IMR-90 (cell line): ENCODE results near the gene CDH13. TPM values are rescaled to one million over a fixed set of nuclear protein-coding genes. Genes with fewer than 3 reads are reported as not detected.

ENCODE experiments used
- ATAC-seq: fragments of 200-7000 bp; cut with Tn5 transposase; 2 replicates; pipeline ENCODE4 v1.9.1; 2020; ENCODE audit warnings: low read depth, mild to moderate bottlenecking, moderate library complexity
- BruUV-seq: library from RNA; stranded (reverse); fragments of 400-500 nt; replicated peaks from 2 replicates; lab custom pipeline; 2021; lab: Mats Ljungman, UMichigan
- CTCF ChIA-PET: fragments of 300-600 bp; formaldehyde crosslinking; extraction: SDS; loops from one replicate; lab custom pipeline; 2021; ENCODE audit warnings: antibody characterized with exemption; lab: Yijun Ruan, JAX
- POLR2A ChIA-PET: fragments of 300-600 bp; sonication (Branson Sonifier 250); formaldehyde crosslinking; loops from one replicate; lab custom pipeline; 2022; ENCODE audit warnings: antibody characterized with exemption; ENCODE audit not compliant: unreplicated experiment; lab: Charles Lee
- DNase-seq: peaks from one replicate; pipeline ENCODE4 v3.0.0; 2013
- H2AFZ ChIP-seq: replicated peaks from 2 replicates; pipeline ENCODE3; 2013; ENCODE audit warnings: low read length, mild to moderate bottlenecking; ENCODE audit not compliant: poor library complexity
- H2AK5ac ChIP-seq: 2 replicates; pipeline ENCODE4 v1.6.1; 2013; ENCODE audit warnings: low read depth, low read length, inconsistent platforms
- H2AK9ac ChIP-seq: replicated peaks from 2 replicates; pipeline ENCODE3; 2013; ENCODE audit warnings: mild to moderate bottlenecking, low read depth, low read length, moderate library complexity; ENCODE audit not compliant: poor library complexity
- H2BK120ac ChIP-seq: 2 replicates; pipeline ENCODE4 v1.6.1; 2013; ENCODE audit warnings: low read depth, low read length, inconsistent platforms
- H2BK15ac ChIP-seq: 3 replicates; pipeline ENCODE4 v1.6.1; 2013; ENCODE audit warnings: low read depth, low read length, inconsistent platforms
- H2BK20ac ChIP-seq: 2 replicates; pipeline ENCODE4 v1.6.1; 2013; ENCODE audit warnings: low read depth, mild to moderate bottlenecking, inconsistent platforms, low read length, moderate library complexity
- H2BK5ac ChIP-seq: 2 replicates; pipeline ENCODE4 v1.6.1; 2013; ENCODE audit warnings: mild to moderate bottlenecking, low read depth, low read length, inconsistent platforms; ENCODE audit not compliant: poor library complexity, severe bottlenecking
- H3K14ac ChIP-seq: replicated peaks from 2 replicates; pipeline ENCODE4 v1.6.1; 2013; ENCODE audit warnings: low read depth, low read length, inconsistent platforms
- H3K18ac ChIP-seq: 2 replicates; pipeline ENCODE4 v1.6.1; 2013; ENCODE audit warnings: low read depth, low read length, control low read depth
- H3K23ac ChIP-seq: 2 replicates; pipeline ENCODE4 v1.6.1; 2013; ENCODE audit warnings: low read depth, low read length, inconsistent platforms
- H3K27ac ChIP-seq: 2 replicates; pipeline ENCODE4 v1.5.1; 2013; ENCODE audit warnings: mild to moderate bottlenecking, control low read depth, low read length; ENCODE audit not compliant: insufficient read depth
- H3K27me3 ChIP-seq: 2 replicates; pipeline ENCODE4 v1.6.1; 2013; ENCODE audit warnings: low read length; ENCODE audit not compliant: control insufficient read depth, insufficient read depth
- H3K36me3 ChIP-seq: 2 replicates; pipeline ENCODE4 v1.6.1; 2013; ENCODE audit warnings: low read length, mixed read lengths; ENCODE audit not compliant: control insufficient read depth, insufficient read depth
- H3K4ac ChIP-seq: 2 replicates; pipeline ENCODE4 v1.6.1; 2013; ENCODE audit warnings: low read depth, low read length, inconsistent platforms
- H3K4me1 ChIP-seq: 2 replicates; pipeline ENCODE4 v1.6.1; 2013; ENCODE audit warnings: low read length, mixed read lengths; ENCODE audit not compliant: control insufficient read depth, insufficient read depth
- H3K4me2 ChIP-seq: 2 replicates; pipeline ENCODE4 v1.6.1; 2013; ENCODE audit warnings: low read depth, mild to moderate bottlenecking, control low read depth, low read length, moderate library complexity
- H3K4me3 ChIP-seq: 2 replicates; pipeline ENCODE4 v1.5.1; 2013; ENCODE audit warnings: low read depth, mild to moderate bottlenecking, control low read depth, low read length, moderate library complexity; ENCODE audit not compliant: insufficient read depth
- H3K56ac ChIP-seq: 2 replicates; pipeline ENCODE4 v1.6.1; 2013; ENCODE audit warnings: low read length, inconsistent platforms; ENCODE audit not compliant: insufficient read depth; ENCODE audit errors: extremely low read depth
- H3K79me1 ChIP-seq, 2 experiments: 2 replicates each; pipeline ENCODE4 v1.6.1; 2013; ENCODE audit warnings: low read length in 2 of 2, inconsistent platforms in 1 of 2, low read depth in 1 of 2
- H3K9ac ChIP-seq: 2 replicates; pipeline ENCODE4 v1.6.1; 2013; ENCODE audit warnings: low read depth, low read length, control low read depth
- H3K9me1 ChIP-seq: 2 replicates; pipeline ENCODE4 v1.6.1; 2013; ENCODE audit warnings: low read length, inconsistent platforms; ENCODE audit not compliant: insufficient read depth
- H3K9me3 ChIP-seq: 2 replicates; pipeline ENCODE4 v1.6.1; 2013; ENCODE audit warnings: low read length; ENCODE audit not compliant: control insufficient read depth, insufficient read depth
- H4K20me1 ChIP-seq: 2 replicates; pipeline ENCODE4 v1.6.1; 2013; ENCODE audit warnings: low read length, inconsistent platforms; ENCODE audit not compliant: insufficient read depth
- H4K5ac ChIP-seq: 2 replicates; pipeline ENCODE4 v1.6.1; 2013; ENCODE audit warnings: mild to moderate bottlenecking, low read depth, low read length, control low read depth
- H4K8ac ChIP-seq, 2 experiments: 2 replicates each; pipeline ENCODE4 v1.6.1; 2013; ENCODE audit warnings: low read depth in 2 of 2, low read length in 2 of 2, control low read depth in 1 of 2, inconsistent platforms in 1 of 2
- H4K91ac ChIP-seq: 2 replicates; pipeline ENCODE4 v1.6.1; 2013; ENCODE audit warnings: low read depth, low read length, inconsistent platforms; ENCODE audit not compliant: insufficient read depth
- BHLHE40 ChIP-seq: fragments of 150-350 bp; IDR thresholded peaks from 2 replicates; pipeline ENCODE4 v1.6.1; 2016; ENCODE audit warnings: mild to moderate bottlenecking, low read depth, low read length
- NFE2L2 ChIP-seq: fragments of 150-350 bp; IDR thresholded peaks from 2 replicates; pipeline ENCODE4 v1.6.1; 2016; ENCODE audit warnings: low read depth, mild to moderate bottlenecking, low read length
- POLR2A ChIP-seq: IDR thresholded peaks from 2 replicates; pipeline ENCODE4 v1.6.1; 2012; ENCODE audit warnings: mild to moderate bottlenecking, low read depth, low read length
- RFX5 ChIP-seq: IDR thresholded peaks from 2 replicates; pipeline ENCODE4 v1.8.0; 2012; ENCODE audit warnings: low read depth, mild to moderate bottlenecking, low read length, moderate library complexity
- WGBS, 2 experiments: methylation state at CpG; one replicate each; pipeline versions ENCODE4 v1.1.5 to v1.1.7; 2013; ENCODE audit warnings: missing lambda C conversion rate in 2 of 2; ENCODE audit not compliant: insufficient read length in 1 of 2; ENCODE audit errors: extremely low coverage in 2 of 2; 5-methylcytosine and 5-hydroxymethylcytosine counted together
- dilution Hi-C: fragments of 300-500 bp; cut with HindIII; formaldehyde crosslinking; loops from one replicate; pipeline ENCODE4 v1.14.3; 2018; ENCODE audit warnings: low sequenced_read_pairs; ENCODE audit not compliant: unreplicated experiment
- in situ Hi-C: fragments of 300-500 bp; cut with MboI; formaldehyde crosslinking; loops from 3 replicates; pipeline ENCODE4 v1.14.3; 2019; ENCODE audit warnings: low sequenced_read_pairs, inconsistent platforms, mixed read lengths
- intact Hi-C: fragments of 100-400 bp; cut with micrococcal nuclease; formaldehyde crosslinking; loops from 2 replicates; pipeline ENCODE4 v1.10.0; 2022
- polyA plus RNA-seq, 3 experiments: library from polyadenylated mRNA; depleted of rRNA; stranded (reverse); fragments of >200 nt; gene quantifications; 2 replicates each; pipeline ENCODE4 v1.2.3, GENCODE V29; 2012; ENCODE audit warnings: low replicate concordance in 1 of 3
- total RNA-seq: library from RNA; depleted of rRNA; stranded (reverse); fragments of >200 nt; gene quantifications from 2 replicates; pipeline ENCODE4 v1.2.3, GENCODE V29; 2012

Gene CDH13
- total and polyA plus RNA-seq, 2 of the 4 experiments (the other 2 are of a cell fraction), result 61.6 to 74.7 TPM

DNA sequence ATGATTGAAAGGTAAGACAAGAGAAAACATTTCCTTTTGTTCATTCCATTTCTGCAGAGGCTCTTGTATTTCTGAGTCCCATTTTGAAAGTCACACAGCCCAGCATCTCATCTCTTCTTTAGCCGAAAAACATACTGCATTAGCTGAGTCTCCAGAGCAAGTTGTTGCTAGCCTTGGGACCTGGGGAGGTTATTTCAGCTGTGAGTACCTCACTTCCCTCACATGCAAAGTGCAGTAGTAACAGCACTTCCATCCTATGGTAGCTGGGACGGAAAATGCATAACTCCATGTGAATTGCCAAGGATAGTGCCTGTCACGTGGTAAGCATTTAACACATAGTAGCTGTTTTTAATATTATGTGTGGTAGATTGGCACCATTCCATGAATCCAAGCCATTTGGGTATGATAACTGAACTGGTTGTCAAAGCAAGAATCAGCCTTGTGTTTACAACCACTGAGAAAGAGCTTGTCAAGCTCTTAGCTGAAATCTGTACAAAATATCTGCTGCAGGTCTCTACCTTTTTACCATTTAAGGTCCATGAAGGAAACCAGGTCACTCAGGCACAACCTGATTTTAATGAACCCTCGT, 345.7 kb downstream of the CDH13 start:
- Histone ChIP-seq H3K23ac (no peak overlapping the region), H3K27me3 (no peaks in the 10 kb centered on the region), H3K9me3 (no peaks in the 10 kb centered on the region), H2BK120ac (no peak overlapping the region), H3K9ac (no peak overlapping the region), H3K36me3 (no peaks in the 10 kb centered on the region), H2BK20ac (no peak overlapping the region), H3K4me3 (no peak overlapping the region), H3K4ac (no peak overlapping the region), H2AK9ac (no peak overlapping the region), H4K8ac (no peak overlapping the region), H3K9me1 (no peaks in the 10 kb centered on the region; the same call in 1 of the 2 replicates), H2AK5ac (no peak overlapping the region), H3K14ac (no peak overlapping the region), H3K56ac (no peak overlapping the region), H4K5ac (no peak overlapping the region), H3K79me1 (no peaks in the 10 kb centered on the region; a peak in 1 of 4 replicates), H2BK5ac (no peak overlapping the region), H4K91ac (no peak overlapping the region), H3K27ac (no peak overlapping the region), H2BK15ac (no peak overlapping the region), H3K18ac (no peak overlapping the region), H2AFZ (no peak overlapping the region), H3K4me2 (no peak overlapping the region), H3K4me1 (no peaks in the 10 kb centered on the region), H4K20me1 (no peaks in the 10 kb centered on the region)
- intact Hi-C loops (no loop called here), in situ Hi-C loops (no loop called here), dilution Hi-C loops (no loop called here)
- ChIA-PET CTCF (no interaction called here), POLR2A (interaction anchor here (0.7 kb wide), 1 partner anchor 19 kb away, joined by 3 read pairs; no protein-coding TSS in a partner anchor)
- ATAC-seq (no peak), DNase-seq (no peak)
- TF ChIP-seq NFE2L2 (no peak), POLR2A (no peak), BHLHE40 (no peak), RFX5 (no peak)
- BruUV-seq, result no TSS peak
- WGBS, 2 experiments, result no CpG with 5 or more reads among the region's 4 CpGs
